M059J (cell line): ENCODE measurements around the gene CNKSR1. TPM values are rescaled to one million over a fixed set of nuclear protein-coding genes. Genes with fewer than 3 reads are reported as not detected.

Experiments
- DNase-seq: peaks from one replicate; pipeline ENCODE4 v3.0.0-alpha.2; 2012; ENCODE audit warnings: low read depth
- total RNA-seq: library from RNA; depleted of rRNA; stranded (reverse); fragments of >200 nt; shearing (Covaris generic); gene quantifications from 2 replicates; pipeline ENCODE4 v1.2.3, GENCODE V29; 2014

CNKSR1 gene
- total RNA-seq, 1 experiment from 2014 or later = 0.49 TPM

GRCh38 chr1:26160527-26161414 lies 16.5 kb upstream of the CNKSR1 start:
- DNase-seq = no peak

- DNase-seq = peak; percentile 58
These were observed 15.7 kb upstream of the CNKSR1 start for GRCh38 chr1:26161415-26162219.

DNA sequence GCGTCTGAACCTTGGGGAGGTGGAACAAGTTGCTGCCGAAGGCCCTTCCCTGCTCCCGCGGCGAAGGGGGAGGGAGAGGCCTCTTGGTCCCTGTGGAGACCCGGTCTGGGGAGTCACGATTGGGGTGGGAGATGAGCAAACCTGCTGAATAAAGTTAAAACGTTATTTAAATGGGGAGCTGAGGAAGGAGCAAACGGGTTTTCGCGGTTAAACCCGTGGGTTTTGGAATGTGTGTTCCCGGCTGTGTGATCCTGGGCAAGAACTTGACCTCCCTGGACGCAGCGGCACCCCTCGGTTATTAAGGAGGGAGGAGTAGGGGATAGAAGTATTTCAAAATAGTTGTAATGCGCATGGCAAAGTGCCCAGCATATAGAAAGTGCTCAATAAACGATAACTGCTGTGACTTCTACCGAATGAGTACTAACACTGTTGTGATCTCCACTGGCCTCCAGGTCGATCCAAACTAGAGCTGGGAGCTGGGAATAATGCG lies 15.0 kb upstream of the CNKSR1 start:
- DNase-seq = no peak

DNA sequence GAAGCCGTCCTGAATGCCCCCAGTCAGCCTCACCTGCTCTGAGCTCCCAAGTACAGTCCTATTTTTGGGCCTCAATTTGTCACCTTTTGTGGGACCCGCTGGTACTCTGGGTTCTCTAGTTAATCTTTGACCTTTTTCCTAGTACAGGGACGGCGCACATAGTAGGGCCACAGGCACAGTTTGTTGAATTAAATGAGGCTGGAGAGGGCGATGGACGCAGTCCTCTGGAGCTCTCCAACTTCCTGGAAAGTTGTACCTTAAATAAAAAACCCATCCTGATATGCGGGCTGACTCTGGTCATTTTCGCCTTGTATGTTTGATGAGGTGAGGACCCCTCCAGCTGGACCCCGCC lies 13.6 kb upstream of the CNKSR1 start:
- DNase-seq = no peak

DNA sequence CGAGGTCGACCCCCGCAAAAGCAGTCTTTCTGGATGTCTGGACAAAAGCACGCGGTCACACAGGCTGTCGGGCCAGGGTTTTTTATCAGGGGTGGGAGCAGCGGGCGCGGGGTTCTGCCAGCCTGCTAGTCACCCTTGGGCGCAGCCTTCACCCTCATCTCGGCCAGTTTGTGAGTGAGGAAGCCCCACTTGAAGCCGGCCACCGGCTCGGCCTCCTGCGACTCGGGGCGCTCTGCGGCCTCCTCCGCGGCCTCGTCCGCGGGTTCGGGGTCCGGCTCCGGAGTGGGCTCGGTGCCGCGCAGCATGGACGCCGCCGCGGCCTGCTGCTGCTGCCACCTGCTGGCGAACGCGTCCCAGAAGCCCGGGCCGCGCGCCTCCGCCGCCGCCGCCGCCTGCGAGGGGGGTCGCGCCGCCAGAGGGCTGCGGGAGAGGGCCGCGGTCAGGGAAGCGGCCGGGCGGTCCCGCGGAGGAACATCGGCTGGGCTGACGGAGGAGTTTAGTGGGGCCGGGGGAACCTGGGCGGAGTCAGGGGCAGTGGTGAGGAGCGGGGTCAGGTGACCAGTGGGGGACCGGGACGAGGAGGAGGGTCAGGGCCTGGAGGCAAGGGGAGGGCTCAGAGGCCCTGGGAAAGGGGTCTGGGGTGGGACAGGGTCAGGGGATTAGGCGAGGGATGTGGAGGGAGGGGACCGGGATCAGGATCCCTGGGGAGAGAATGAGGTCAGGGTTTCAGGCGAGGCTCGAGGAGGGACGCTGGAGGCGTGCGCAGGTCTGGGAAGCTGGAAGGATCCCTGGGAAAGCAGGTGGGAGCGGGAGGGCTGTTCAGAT lies 13.0 kb upstream of the CNKSR1 start:
- DNase-seq = no peak

GRCh38 chr1:26164861-26165842 lies 12.1 kb upstream of the CNKSR1 start:
- DNase-seq = no peak

GRCh38 chr1:26166719-26167281 lies 10.5 kb upstream of the CNKSR1 start:
- DNase-seq = no peak

GRCh38 chr1:26168410-26169197 lies 8.7 kb upstream of the CNKSR1 start, which contains the start of gene C1orf232:
TSS of gene C1orf232 (minus strand) at chr1:26168963. CDS start at chr1:26168499, 464 bp downstream.
- DNase-seq = peak; percentile 32

DNA sequence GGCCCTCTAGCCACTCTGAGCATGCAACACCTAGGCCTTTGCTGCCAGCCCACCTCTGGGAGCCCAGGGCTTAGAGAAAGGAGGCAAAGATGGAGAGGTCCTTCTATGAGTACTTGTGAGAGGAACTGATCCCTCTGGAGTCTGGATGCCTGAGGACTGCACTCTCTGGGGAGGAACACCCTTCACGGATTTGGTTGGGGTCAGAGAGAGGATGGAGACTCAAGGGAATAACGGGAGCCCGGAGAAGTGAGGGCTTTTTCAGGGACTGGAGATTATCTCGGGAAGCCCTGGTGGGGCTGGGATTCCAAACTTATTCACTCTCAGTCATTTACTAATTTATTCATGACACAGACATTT lies 8.1 kb upstream of the CNKSR1 start:
- no peak for DNase-seq

DNA sequence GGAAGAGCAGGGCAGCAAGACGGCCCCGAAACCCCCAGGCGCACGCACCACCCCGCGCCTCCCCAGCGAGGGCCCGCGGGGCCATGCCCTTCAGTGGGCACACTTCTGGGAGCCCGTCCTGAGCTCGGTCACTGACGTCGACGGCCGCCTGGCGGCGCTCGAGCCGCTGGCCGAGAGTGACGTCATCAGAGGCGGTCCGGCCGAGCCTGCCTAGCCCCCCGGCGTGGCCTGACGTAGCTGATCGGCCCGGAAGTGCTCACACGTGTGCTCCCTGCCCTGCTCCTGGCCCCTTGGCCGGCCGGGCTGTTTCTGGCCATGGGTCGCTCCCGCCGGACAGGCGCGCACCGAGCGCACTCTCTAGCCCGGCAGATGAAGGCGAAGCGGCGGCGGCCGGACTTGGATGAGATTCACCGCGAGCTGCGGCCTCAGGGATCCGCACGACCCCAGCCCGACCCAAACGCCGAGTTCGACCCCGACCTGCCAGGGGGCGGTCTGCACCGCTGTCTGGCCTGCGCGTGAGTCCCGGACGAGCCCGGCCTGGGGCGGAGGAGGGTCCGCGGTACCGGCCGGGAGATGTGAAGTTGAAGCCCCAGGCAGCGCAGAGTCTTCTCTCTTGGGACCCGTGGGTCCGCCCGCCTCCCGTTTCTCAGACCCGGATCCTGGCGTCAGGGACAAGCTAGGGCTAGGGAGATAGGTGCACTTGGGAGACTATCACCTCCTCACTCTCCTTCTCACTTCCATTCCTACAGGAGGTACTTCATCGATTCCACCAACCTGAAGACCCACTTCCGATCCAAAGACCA lies 7.4 kb upstream of the CNKSR1 start, which contains the start of gene ZNF593:
TSS of gene ZNF593 (plus strand) at position 240 of the 803 bp plus-strand sequence. CDS start at position 316, 76 bp downstream.
- DNase-seq = peak; percentile 87

DNA sequence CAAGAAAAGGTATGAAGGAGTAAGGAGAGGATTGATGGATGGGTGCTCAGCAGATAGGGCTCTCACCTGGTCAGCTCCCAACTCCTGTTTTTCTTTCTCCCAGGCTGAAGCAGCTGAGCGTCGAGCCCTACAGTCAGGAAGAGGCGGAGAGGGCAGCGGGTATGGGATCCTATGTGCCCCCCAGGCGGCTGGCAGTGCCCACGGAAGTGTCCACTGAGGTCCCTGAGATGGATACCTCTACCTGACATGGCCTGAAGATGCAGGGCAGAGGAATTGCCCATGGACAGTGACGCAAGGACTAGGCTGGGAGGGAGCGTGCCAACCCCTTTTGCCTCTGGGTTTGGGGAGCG lies 6.8 kb upstream of the CNKSR1 start:
- DNase-seq = no peak

DNA sequence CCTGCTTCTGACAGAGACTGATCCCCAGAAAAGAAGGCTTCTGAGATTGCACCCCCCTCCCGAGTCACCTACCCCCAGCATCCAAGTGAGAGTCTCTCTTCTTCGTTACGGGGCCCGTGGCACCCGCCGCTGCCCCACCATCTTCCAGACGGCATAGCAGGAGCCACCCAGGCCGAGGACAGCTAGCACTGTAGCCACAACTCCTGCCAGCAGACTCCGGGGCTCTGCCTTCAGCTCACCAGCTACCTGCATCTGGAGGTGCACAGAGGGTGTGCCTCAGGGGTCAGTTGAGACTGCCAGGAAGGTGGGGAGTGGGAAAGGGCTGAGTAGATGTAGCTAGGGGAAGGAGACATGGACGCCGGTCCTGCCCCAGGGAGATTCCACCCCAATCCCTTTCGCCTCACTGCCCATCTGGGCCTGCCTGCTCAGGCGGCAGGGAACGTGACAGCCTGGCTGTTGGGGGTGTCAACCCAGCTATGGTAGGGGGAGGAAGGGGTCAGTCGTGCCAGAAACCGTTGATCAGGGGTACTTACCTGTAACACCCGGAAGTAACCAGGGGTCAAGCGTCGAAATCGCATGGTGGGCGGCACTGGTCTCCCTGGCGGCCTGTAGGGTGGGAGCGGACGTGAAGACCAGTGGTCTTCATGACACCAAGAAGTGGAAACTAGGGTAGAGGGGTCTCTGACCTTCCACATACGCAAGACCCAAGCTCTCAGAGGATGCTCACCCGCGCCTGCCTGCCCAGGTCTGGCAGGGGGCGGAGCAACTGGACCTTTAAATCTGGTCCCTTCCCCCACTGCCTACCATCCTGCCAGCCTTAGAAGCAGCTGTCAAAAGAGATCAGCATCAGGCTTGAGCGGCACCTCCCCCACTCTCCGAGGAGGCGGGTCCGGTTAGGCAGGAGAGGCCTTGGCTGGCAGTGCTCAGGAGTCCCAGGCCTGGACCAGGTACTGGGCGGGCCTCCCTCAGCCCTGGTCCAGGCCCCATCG lies 5.9 kb upstream of the CNKSR1 start, which contains the start of gene ZNF593OS:
TSS of gene ZNF593OS (minus strand) at position 749 of the 989 bp plus-strand sequence. CDS start at position 578, 171 bp downstream.
- no peak for DNase-seq

DNA sequence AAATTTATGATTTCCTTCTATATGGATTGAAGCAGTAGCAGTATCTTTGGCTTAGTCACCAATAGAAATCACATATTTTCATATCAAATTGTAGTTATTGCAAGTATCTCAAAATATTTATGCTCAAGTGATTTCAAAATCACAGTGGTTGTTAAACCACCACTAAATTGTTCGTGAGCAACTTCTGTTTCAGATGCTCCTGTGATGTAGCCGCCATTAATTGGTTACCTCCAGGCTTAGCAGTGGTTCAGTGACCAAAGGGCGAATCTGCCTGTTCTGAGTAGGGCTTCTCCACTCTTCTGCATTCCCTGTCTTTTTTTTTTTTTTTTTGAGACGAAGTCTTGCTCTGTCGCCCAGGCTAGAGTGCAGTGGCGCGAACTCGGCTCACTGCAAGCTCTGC lies 1.9 kb upstream of the CNKSR1 start:
- DNase-seq = no peak

DNA sequence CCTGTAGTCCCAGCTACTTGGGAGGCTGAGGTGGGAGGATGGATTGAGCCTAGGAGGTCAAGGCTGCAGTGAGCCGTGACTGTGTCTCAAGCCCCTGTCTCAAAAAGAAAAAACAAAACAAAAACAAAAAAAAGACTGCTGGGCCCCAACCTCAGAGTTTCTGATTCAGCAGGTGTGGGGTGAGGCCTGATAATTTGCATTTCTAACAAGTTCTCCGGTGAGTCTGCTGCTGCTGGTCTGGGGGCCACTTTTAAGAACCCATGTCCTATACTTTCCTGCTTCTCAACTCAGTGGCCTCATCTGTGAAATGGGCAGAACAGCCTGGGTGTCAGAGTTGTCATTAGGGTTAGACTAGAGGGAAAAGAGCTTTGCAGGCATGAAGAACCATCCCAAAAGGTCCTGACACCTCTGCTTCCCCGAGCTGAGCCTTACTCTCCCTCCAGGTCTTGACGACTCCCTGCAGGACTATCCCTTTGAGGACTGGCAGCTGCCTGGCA lies 2.8 kb downstream of the CNKSR1 start:
- no peak for DNase-seq

- DNase-seq = peak; percentile 75
These were observed 4.5 kb downstream of the CNKSR1 start for GRCh38 chr1:26181586-26182382.

DNA sequence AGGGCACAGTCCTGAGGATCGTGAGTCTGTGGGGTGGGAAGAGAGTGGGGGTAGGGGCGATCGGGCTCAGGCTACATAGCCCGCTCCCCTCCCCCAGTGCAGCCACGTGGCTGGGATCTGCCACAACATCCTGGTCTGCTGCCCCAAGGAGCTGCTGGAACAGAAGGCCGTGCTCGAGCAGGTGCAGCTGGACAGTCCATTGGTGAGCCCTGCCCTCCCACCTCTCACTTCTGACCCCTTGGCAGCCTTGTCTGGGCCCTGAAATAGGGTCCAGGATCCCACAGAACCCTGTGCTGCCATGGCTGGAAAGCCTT lies 5.0 kb downstream of the CNKSR1 start:
- DNase-seq = no peak
